ENCODE measurements around the gene KIAA0513.

Gene KIAA0513

GRCh38 chr16:84986879-84987278 is 40.7 kb upstream of the KIAA0513 start:
- no peaks in the 10 kb centered on the region for H3K4me1 ChIP-seq
- no peaks in the 10 kb centered on the region for H3K27me3 ChIP-seq
- peaks cover 52% of the 10 kb centered on the region for H3K36me3 ChIP-seq

GRCh38 chr16:84988328-84989080 is 39.1 kb upstream of the KIAA0513 start:
- Histone ChIP-seq H3K4me3 (ENCODE audit: low read depth, low read length) (no peak overlapping the region), H3K9me3 (no peaks in the 10 kb centered on the region), H3K36me3 (peaks cover 51% of the 10 kb centered on the region), H3K4me1 (no peaks in the 10 kb centered on the region), H3K27me3 (no peaks in the 10 kb centered on the region)
- no peak for TF ChIP-seq CTCF (IDR thresholded peaks at IDR 0.05; ENCODE audit: low read depth, low read length)
- no peak for DNase-seq

More at GRCh38 chr16:84986879-84987278, 40.7 kb upstream of the KIAA0513 start:
- no peak for DNase-seq
- Histone ChIP-seq H3K4me3 (ENCODE audit: low read depth, low read length) (no peak overlapping the region), H3K9me3 (no peaks in the 10 kb centered on the region)
- TF ChIP-seq CTCF (IDR thresholded peaks at IDR 0.05; ENCODE audit: low read depth, low read length), result no peak

GRCh38 chr16:84989749-84990620 is 37.6 kb upstream of the KIAA0513 start:
- DNase-seq, result no peak
- H3K9me3 ChIP-seq, result no peaks in the 10 kb centered on the region
- TF ChIP-seq CTCF (IDR thresholded peaks at IDR 0.05; ENCODE audit: low read depth, low read length), result no peak
- no peaks in the 10 kb centered on the region for H3K27me3 ChIP-seq
- no peak overlapping the region for H3K4me3 ChIP-seq (ENCODE audit: low read depth, low read length)
- H3K4me1 ChIP-seq, result no peaks in the 10 kb centered on the region
- peaks cover 57% of the 10 kb centered on the region for H3K36me3 ChIP-seq

- no peak for DNase-seq
- Histone ChIP-seq H3K9me3 (no peaks in the 10 kb centered on the region), H3K27me3 (no peaks in the 10 kb centered on the region), H3K4me1 (no peaks in the 10 kb centered on the region), H3K36me3 (peaks cover 60% of the 10 kb centered on the region), H3K4me3 (ENCODE audit: low read depth, low read length) (no peak overlapping the region)
- no peak for TF ChIP-seq CTCF (IDR thresholded peaks at IDR 0.05; ENCODE audit: low read depth, low read length)
These were observed 36.8 kb upstream of the KIAA0513 start for GRCh38 chr16:84990782-84991181.

- H3K27me3 ChIP-seq, result no peaks in the 10 kb centered on the region
- no peaks in the 10 kb centered on the region for H3K4me1 ChIP-seq
- TF ChIP-seq CTCF (IDR thresholded peaks at IDR 0.05; ENCODE audit: low read depth, low read length), result no peak
- H3K9me3 ChIP-seq, result no peaks in the 10 kb centered on the region
- peaks cover 49% of the 10 kb centered on the region for H3K36me3 ChIP-seq
- DNase-seq, result no peak
- H3K4me3 ChIP-seq (ENCODE audit: low read depth, low read length), result no peak overlapping the region
These were observed 34.9 kb upstream of the KIAA0513 start for GRCh38 chr16:84992717-84993075.

- DNase-seq, result no peak
- Histone ChIP-seq H3K4me1 (no peaks in the 10 kb centered on the region), H3K27me3 (no peaks in the 10 kb centered on the region), H3K36me3 (peaks cover 41% of the 10 kb centered on the region), H3K9me3 (no peaks in the 10 kb centered on the region), H3K4me3 (ENCODE audit: low read depth, low read length) (no peak overlapping the region)
- no peak for TF ChIP-seq CTCF (IDR thresholded peaks at IDR 0.05; ENCODE audit: low read depth, low read length)
These were observed 33.7 kb upstream of the KIAA0513 start for GRCh38 chr16:84993926-84994325.
